SK-N-SH treated with all-trans-retinoic acid at 6 μM for 48 hours (cell line): ENCODE measurements around the gene CRISPLD2.

ENCODE experiments used
- ATAC-seq: fragments of 200-7000 bp; cut with Tn5 transposase; 3 replicates; pipeline ENCODE4 v1.9.1; 2020; ENCODE audit warnings: mild to moderate bottlenecking, moderate library complexity
- BACH2 ChIP-seq: fragments of 250-450 bp; sonication (Bioruptor Pico); IDR thresholded peaks from 2 replicates; pipeline ENCODE4 v1.9.0; 2021; ENCODE audit warnings: mild to moderate bottlenecking, borderline replicate concordance
- ESRRG ChIP-seq: fragments of 250-450 bp; sonication (Bioruptor Pico); IDR thresholded peaks from 2 replicates; pipeline ENCODE4 v1.6.1; 2021; ENCODE audit warnings: mild to moderate bottlenecking
- ISL1 ChIP-seq: fragments of 250-450 bp; sonication (Bioruptor Pico); IDR thresholded peaks from 2 replicates; pipeline ENCODE4 v2.1.2; 2022; ENCODE audit warnings: mild to moderate bottlenecking, moderate library complexity
- RARB ChIP-seq: fragments of 250-450 bp; sonication (Bioruptor Pico); IDR thresholded peaks from 2 replicates; pipeline ENCODE4 v1.8.0; 2021; ENCODE audit warnings: mild to moderate bottlenecking, moderate library complexity
- TOX ChIP-seq: fragments of 250-450 bp; sonication (Bioruptor Pico); IDR thresholded peaks from 2 replicates; pipeline ENCODE4 v1.8.0; 2021; ENCODE audit warnings: mild to moderate bottlenecking, moderate library complexity, borderline replicate concordance
- TSHZ2 ChIP-seq: fragments of 250-450 bp; sonication (Bioruptor Pico); IDR thresholded peaks from 2 replicates; pipeline ENCODE4 v1.5.0; 2020; ENCODE audit warnings: mild to moderate bottlenecking, moderate library complexity
- ZC3H10 ChIP-seq: fragments of 250-450 bp; sonication (Bioruptor Pico); IDR thresholded peaks from 2 replicates; pipeline ENCODE4 v1.5.1; 2021; ENCODE audit warnings: mild to moderate bottlenecking, moderate library complexity
- ZFP3 ChIP-seq: fragments of 250-450 bp; sonication (Bioruptor Pico); IDR thresholded peaks from 2 replicates; pipeline ENCODE4 v1.5.0; 2020; ENCODE audit warnings: mild to moderate bottlenecking, moderate library complexity
- TF ChIP-seq, protein P1 (sequence below): fragments of 250-450 bp; sonication (Bioruptor Pico); IDR thresholded peaks from 2 replicates; pipeline ENCODE4 v1.5.1; 2021; ENCODE audit warnings: mild to moderate bottlenecking, moderate library complexity
- TF ChIP-seq, protein P2 (sequence below): fragments of 250-450 bp; sonication (Bioruptor Pico); IDR thresholded peaks from 2 replicates; pipeline ENCODE4 v1.5.1; 2020; ENCODE audit warnings: low read depth, mild to moderate bottlenecking, moderate library complexity
- TF ChIP-seq, protein P3 (sequence below): fragments of 250-450 bp; sonication (Bioruptor Pico); IDR thresholded peaks from 2 replicates; pipeline ENCODE4 v1.8.0; 2021; ENCODE audit warnings: low read depth, mild to moderate bottlenecking, moderate library complexity, borderline replicate concordance
- TF ChIP-seq, protein P4 (sequence below): fragments of 250-450 bp; sonication (Bioruptor Pico); IDR thresholded peaks from 2 replicates; pipeline ENCODE4 v1.8.0; 2020; ENCODE audit warnings: mild to moderate bottlenecking, moderate library complexity, borderline replicate concordance

Gene CRISPLD2

GRCh38 chr16:84780063-84780462 is 39.7 kb upstream of the CRISPLD2 start:
- ATAC-seq, result no peak
- TF ChIP-seq, protein P1, sequence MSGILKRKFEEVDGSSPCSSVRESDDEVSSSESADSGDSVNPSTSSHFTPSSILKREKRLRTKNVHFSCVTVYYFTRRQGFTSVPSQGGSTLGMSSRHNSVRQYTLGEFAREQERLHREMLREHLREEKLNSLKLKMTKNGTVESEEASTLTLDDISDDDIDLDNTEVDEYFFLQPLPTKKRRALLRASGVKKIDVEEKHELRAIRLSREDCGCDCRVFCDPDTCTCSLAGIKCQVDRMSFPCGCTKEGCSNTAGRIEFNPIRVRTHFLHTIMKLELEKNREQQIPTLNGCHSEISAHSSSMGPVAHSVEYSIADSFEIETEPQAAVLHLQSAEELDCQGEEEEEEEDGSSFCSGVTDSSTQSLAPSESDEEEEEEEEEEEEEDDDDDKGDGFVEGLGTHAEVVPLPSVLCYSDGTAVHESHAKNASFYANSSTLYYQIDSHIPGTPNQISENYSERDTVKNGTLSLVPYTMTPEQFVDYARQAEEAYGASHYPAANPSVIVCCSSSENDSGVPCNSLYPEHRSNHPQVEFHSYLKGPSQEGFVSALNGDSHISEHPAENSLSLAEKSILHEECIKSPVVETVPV (CRISPR knock-in tag), result no peak
- TF ChIP-seq, protein P2, sequence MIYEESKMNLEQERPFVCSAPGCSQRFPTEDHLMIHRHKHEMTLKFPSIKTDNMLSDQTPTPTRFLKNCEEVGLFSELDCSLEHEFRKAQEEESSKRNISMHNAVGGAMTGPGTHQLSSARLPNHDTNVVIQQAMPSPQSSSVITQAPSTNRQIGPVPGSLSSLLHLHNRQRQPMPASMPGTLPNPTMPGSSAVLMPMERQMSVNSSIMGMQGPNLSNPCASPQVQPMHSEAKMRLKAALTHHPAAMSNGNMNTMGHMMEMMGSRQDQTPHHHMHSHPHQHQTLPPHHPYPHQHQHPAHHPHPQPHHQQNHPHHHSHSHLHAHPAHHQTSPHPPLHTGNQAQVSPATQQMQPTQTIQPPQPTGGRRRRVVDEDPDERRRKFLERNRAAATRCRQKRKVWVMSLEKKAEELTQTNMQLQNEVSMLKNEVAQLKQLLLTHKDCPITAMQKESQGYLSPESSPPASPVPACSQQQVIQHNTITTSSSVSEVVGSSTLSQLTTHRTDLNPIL (CRISPR knock-in tag), result no peak
- TF ChIP-seq, protein P3, sequence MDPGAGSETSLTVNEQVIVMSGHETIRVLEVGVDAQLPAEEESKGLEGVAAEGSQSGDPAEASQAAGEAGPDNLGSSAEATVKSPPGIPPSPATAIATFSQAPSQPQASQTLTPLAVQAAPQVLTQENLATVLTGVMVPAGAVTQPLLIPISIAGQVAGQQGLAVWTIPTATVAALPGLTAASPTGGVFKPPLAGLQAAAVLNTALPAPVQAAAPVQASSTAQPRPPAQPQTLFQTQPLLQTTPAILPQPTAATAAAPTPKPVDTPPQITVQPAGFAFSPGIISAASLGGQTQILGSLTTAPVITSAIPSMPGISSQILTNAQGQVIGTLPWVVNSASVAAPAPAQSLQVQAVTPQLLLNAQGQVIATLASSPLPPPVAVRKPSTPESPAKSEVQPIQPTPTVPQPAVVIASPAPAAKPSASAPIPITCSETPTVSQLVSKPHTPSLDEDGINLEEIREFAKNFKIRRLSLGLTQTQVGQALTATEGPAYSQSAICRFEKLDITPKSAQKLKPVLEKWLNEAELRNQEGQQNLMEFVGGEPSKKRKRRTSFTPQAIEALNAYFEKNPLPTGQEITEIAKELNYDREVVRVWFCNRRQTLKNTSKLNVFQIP (CRISPR knock-in tag), result no peak
- TF ChIP-seq BACH2 (CRISPR knock-in tag) (no peak), RARB (CRISPR knock-in tag) (no peak), ZFP3 (CRISPR knock-in tag) (no peak), ESRRG (CRISPR knock-in tag) (no peak)
- TF ChIP-seq, protein P4, sequence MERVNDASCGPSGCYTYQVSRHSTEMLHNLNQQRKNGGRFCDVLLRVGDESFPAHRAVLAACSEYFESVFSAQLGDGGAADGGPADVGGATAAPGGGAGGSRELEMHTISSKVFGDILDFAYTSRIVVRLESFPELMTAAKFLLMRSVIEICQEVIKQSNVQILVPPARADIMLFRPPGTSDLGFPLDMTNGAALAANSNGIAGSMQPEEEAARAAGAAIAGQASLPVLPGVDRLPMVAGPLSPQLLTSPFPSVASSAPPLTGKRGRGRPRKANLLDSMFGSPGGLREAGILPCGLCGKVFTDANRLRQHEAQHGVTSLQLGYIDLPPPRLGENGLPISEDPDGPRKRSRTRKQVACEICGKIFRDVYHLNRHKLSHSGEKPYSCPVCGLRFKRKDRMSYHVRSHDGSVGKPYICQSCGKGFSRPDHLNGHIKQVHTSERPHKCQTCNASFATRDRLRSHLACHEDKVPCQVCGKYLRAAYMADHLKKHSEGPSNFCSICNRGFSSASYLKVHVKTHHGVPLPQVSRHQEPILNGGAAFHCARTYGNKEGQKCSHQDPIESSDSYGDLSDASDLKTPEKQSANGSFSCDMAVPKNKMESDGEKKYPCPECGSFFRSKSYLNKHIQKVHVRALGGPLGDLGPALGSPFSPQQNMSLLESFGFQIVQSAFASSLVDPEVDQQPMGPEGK (CRISPR knock-in tag), result no peak

- ATAC-seq, result no peak
- TF ChIP-seq, protein P3 (CRISPR knock-in tag), result no peak
- TF ChIP-seq TSHZ2 (CRISPR knock-in tag), result no peak
- no peak for TF ChIP-seq ZC3H10 (CRISPR knock-in tag)
- TF ChIP-seq ISL1, result no peak
- TF ChIP-seq, protein P4 (CRISPR knock-in tag), result no peak
- TF ChIP-seq, protein P1 (CRISPR knock-in tag), result no peak
- TF ChIP-seq TOX (CRISPR knock-in tag), result no peak
These were observed 39.0 kb upstream of the CRISPLD2 start for GRCh38 chr16:84780544-84781376.
